Loucy (cell line): Measurements from ENCODE around the gene RALGPS1.

ENCODE experiments used
- H2AFZ ChIP-seq: fragments of 200-600 bp; sonication (generic); 2 replicates; pipeline ENCODE4 v1.6.0; 2016; ENCODE audit warnings: antibody characterized with exemption, mild to moderate bottlenecking, low read length, moderate library complexity
- H3F3A ChIP-seq: fragments of 200-600 bp; 2 replicates; pipeline ENCODE4 v1.6.0; 2016; ENCODE audit warnings: antibody characterized with exemption, low read depth, mild to moderate bottlenecking
- H3K27me3 ChIP-seq: fragments of 200-600 bp; sonication (generic); 2 replicates; pipeline ENCODE4 v1.6.1; 2014; ENCODE audit warnings: low read length, mild to moderate bottlenecking; ENCODE audit not compliant: insufficient read depth, poor library complexity, severe bottlenecking
- H3K36me3 ChIP-seq: fragments of 200-600 bp; sonication (generic); 2 replicates; pipeline ENCODE4 v1.6.1; 2016; ENCODE audit warnings: low read length; ENCODE audit not compliant: insufficient read depth
- H3K4me1 ChIP-seq: fragments of 200-600 bp; sonication (generic); 2 replicates; pipeline ENCODE4 v1.5.1; 2014; ENCODE audit warnings: low read length, mild to moderate bottlenecking; ENCODE audit not compliant: insufficient read depth, poor library complexity, severe bottlenecking
- H3K4me2 ChIP-seq: fragments of 200-600 bp; sonication (generic); 2 replicates; pipeline ENCODE4 v1.6.0; 2014; ENCODE audit warnings: antibody characterized with exemption, low read length, low read depth, mild to moderate bottlenecking; ENCODE audit not compliant: poor library complexity, severe bottlenecking
- H3K4me3 ChIP-seq: fragments of 200-600 bp; sonication (generic); 2 replicates; pipeline ENCODE4 v1.5.1; 2014; ENCODE audit warnings: low read length, mild to moderate bottlenecking, mixed read lengths; ENCODE audit not compliant: poor library complexity, severe bottlenecking
- H3K79me2 ChIP-seq: fragments of 200-600 bp; sonication (generic); 2 replicates; pipeline ENCODE4 v1.6.1; 2014; ENCODE audit warnings: low read length; ENCODE audit not compliant: insufficient read depth
- H3K9ac ChIP-seq: fragments of 200-600 bp; sonication (generic); 2 replicates; pipeline ENCODE4 v1.6.0; 2014; ENCODE audit warnings: mild to moderate bottlenecking, low read depth, low read length, moderate library complexity; ENCODE audit not compliant: poor library complexity, severe bottlenecking
- H3K9me2 ChIP-seq: fragments of 200-600 bp; sonication (generic); replicated peaks from 2 replicates; pipeline ENCODE4 v1.6.1; 2016; ENCODE audit warnings: low read depth, low read length, mixed read lengths
- H3K9me3 ChIP-seq: fragments of 200-600 bp; sonication (generic); 2 replicates; pipeline ENCODE4 v1.6.1; 2014; ENCODE audit warnings: mild to moderate bottlenecking, antibody characterized with exemption, low read length, low read depth; ENCODE audit not compliant: insufficient read depth
- H4K20me1 ChIP-seq: fragments of 200-600 bp; sonication (generic); 2 replicates; pipeline ENCODE4 v1.6.0; 2014; ENCODE audit warnings: antibody characterized with exemption, low read length, mild to moderate bottlenecking; ENCODE audit not compliant: insufficient read depth, poor library complexity, severe bottlenecking
- EZH2phosphoT487 ChIP-seq: fragments of 200-600 bp; IDR thresholded peaks from 2 replicates; pipeline ENCODE4 v1.6.1; 2018; ENCODE audit warnings: antibody characterized with exemption, mild to moderate bottlenecking, moderate library complexity, borderline replicate concordance
- TF ChIP-seq, protein P1 (sequence below): fragments of 200-600 bp; sonication (generic); conservative IDR thresholded peaks from 2 replicates; pipeline ENCODE4 v1.5.1; 2014; ENCODE audit warnings: mild to moderate bottlenecking, antibody characterized with exemption, low read length

RALGPS1 gene

DNA sequence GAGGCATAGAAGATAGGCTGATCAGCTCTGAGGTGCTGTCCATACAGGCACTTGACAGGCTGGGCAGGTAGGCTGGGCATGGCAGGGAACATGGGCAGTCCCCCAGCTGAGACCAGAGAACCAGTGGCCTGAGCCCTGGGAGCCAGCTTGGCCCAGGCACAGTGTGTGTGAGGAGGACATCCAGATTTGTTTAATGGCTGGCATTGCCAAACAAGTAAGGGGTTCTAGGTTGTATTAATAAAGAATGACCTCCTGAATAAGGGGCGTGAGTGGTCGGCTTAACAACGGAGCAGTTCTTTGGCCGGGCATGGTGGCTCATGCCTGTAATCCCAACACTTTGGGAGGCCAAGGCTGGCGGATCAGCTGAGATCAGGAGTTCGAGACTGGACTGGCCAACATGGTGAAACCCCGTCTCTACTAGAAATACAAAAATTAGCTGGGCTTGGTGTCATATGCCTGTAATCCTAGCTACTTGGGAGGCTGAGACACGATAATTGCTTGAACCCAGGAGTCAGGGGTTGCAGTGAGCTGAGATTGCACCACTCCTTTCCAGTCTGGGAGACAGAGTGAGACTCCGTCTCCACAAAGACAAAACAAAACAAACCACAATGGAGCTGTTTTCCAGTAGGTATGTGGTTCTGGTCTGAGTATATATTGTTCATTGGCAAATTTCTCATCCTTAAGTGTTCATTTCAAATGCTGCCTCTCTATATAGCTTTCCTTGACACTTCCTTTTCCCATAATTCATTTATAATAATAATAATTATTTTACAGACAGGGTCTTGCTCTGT lies 151.7 kb downstream of the RALGPS1 start:
- no peaks in the 10 kb centered on the region for H4K20me1 ChIP-seq
- no peaks in the 10 kb centered on the region for H3K9me3 ChIP-seq
- no peaks in the 10 kb centered on the region for H3K9me2 ChIP-seq
- H3K36me3 ChIP-seq: no peaks in the 10 kb centered on the region
- H3K79me2 ChIP-seq: no peaks in the 10 kb centered on the region
- no peaks in the 10 kb centered on the region for H3K27me3 ChIP-seq
- H2AFZ ChIP-seq: no peak overlapping the region
- no peak overlapping the region for H3K9ac ChIP-seq
- H3K4me2 ChIP-seq: no peak overlapping the region
- TF ChIP-seq, protein P1, sequence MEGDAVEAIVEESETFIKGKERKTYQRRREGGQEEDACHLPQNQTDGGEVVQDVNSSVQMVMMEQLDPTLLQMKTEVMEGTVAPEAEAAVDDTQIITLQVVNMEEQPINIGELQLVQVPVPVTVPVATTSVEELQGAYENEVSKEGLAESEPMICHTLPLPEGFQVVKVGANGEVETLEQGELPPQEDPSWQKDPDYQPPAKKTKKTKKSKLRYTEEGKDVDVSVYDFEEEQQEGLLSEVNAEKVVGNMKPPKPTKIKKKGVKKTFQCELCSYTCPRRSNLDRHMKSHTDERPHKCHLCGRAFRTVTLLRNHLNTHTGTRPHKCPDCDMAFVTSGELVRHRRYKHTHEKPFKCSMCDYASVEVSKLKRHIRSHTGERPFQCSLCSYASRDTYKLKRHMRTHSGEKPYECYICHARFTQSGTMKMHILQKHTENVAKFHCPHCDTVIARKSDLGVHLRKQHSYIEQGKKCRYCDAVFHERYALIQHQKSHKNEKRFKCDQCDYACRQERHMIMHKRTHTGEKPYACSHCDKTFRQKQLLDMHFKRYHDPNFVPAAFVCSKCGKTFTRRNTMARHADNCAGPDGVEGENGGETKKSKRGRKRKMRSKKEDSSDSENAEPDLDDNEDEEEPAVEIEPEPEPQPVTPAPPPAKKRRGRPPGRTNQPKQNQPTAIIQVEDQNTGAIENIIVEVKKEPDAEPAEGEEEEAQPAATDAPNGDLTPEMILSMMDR: no peak
- no peak for TF ChIP-seq EZH2phosphoT487
- no peaks in the 10 kb centered on the region for H3K4me1 ChIP-seq
- H3K4me3 ChIP-seq: no peak overlapping the region
- H3F3A ChIP-seq: no peaks in the 10 kb centered on the region

DNA sequence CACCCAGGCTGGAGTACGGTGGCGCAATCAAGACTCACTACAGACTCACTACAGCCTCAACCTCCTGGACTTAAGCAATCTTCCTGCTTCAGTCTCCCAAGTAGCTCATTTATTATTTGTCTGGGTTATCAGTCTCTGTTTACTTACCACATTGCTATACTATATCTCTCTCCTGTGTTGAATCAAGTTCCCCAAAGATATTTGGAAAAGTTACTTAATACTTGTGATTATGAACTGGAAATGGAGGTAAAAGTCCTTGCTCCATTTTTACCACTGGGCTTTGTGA lies 152.2 kb downstream of the RALGPS1 start:
- no peak for TF ChIP-seq EZH2phosphoT487
- TF ChIP-seq, protein P1: no peak
- no peak overlapping the region for H3K9ac ChIP-seq
- H3K9me2 ChIP-seq: no peaks in the 10 kb centered on the region
- no peaks in the 10 kb centered on the region for H3K36me3 ChIP-seq
- H3K4me3 ChIP-seq: no peak overlapping the region
- no peak overlapping the region for H2AFZ ChIP-seq
- no peaks in the 10 kb centered on the region for H3F3A ChIP-seq
- H3K4me2 ChIP-seq: no peak overlapping the region
- no peaks in the 10 kb centered on the region for H3K4me1 ChIP-seq
- H4K20me1 ChIP-seq: no peaks in the 10 kb centered on the region
- H3K79me2 ChIP-seq: no peaks in the 10 kb centered on the region
- H3K27me3 ChIP-seq: no peaks in the 10 kb centered on the region
- 0 out of 2 replicates have a peak, but pooled peaks cover 1% of the 10 kb centered on the region for H3K9me3 ChIP-seq

DNA sequence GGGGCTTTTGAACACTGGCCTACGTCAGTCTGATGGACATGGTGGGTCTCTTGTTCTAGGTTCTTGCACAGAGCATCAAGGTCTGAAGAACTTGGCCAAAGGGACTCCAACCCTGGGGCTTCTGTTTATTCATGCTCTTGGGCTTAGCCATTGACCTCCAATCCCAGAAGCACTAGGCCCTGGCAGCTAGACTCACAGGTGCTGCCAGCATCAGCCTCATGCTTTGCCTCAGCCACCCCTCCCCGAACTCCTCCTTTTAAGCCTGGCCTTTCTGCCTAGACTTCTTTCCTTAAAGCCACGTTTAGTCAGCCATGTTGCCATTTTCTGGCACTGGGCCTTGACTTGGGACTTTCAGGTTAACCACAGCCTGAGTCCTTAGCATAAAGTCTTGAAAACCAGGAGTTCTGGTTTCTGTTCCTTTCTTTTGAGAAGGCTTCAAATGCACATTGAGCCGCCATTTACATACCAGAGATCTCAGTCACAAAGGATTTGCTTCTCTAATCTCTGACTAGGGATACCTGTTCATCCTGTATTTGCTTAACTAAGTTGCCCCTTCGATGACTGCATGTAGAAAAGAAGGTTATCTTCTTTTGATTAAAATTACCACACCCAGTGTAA lies 153.1 kb downstream of the RALGPS1 start:
- Histone ChIP-seq H2AFZ (no peak overlapping the region), H3K4me2 (no peak overlapping the region), H3K9ac (no peak overlapping the region)

More for the DNA sequence above, 153.1 kb downstream of the RALGPS1 start:
- Histone ChIP-seq H4K20me1 (no peaks in the 10 kb centered on the region), H3K36me3 (no peaks in the 10 kb centered on the region), H3K4me1 (no peaks in the 10 kb centered on the region), H3K79me2 (no peaks in the 10 kb centered on the region), H3K4me3 (no peak overlapping the region), H3K27me3 (no peaks in the 10 kb centered on the region), H3K9me2 (no peaks in the 10 kb centered on the region), H3K9me3 (0 out of 2 replicates have a peak, but pooled peaks cover 4% of the 10 kb centered on the region), H3F3A (no peaks in the 10 kb centered on the region)
- TF ChIP-seq, protein P1: no peak
- no peak for TF ChIP-seq EZH2phosphoT487
